Stimulated activated CD4-positive, alpha-beta T cell treated with anti-CD3 and anti-CD28 coated beads, Interleukin-4, amount 100 ng/mL, for 1 hour (primary cell): ENCODE data around the gene SIDT2.
"Not testable (repeated sequence)": the region's sequence is repeated elsewhere in the genome, so short reads cannot be mapped to it uniquely, and the experiment has no call there.

ENCODE experiments used
- DNase-seq: peaks from one replicate; pipeline ENCODE4 v3.0.0-alpha.2; 2020

Gene SIDT2

GRCh38 chr11:117205211-117205818 lies 26.8 kb downstream of the SIDT2 start:
- DNase-seq, result no peak

- DNase-seq, result not testable (repeated sequence)
These were observed 27.6 kb downstream of the SIDT2 start for GRCh38 chr11:117206111-117206510.

- not testable (repeated sequence) for DNase-seq
These were observed 28.3 kb downstream of the SIDT2 start for GRCh38 chr11:117206859-117207258.

GRCh38 chr11:117207481-117207880 lies 28.9 kb downstream of the SIDT2 start:
- DNase-seq, result not testable (repeated sequence)

- not testable (repeated sequence) for DNase-seq
These were observed 30.2 kb downstream of the SIDT2 start for GRCh38 chr11:117208710-117209109.

- DNase-seq, result not testable (repeated sequence)
These were observed 31.0 kb downstream of the SIDT2 start for GRCh38 chr11:117209351-117210125.

GRCh38 chr11:117210620-117211019 lies 32.1 kb downstream of the SIDT2 start:
- no peak for DNase-seq

- DNase-seq, result no peak
These were observed 34.3 kb downstream of the SIDT2 start for GRCh38 chr11:117212697-117213355.

GRCh38 chr11:117214404-117215110 lies 36.0 kb downstream of the SIDT2 start:
- DNase-seq, result no peak

- no peak for DNase-seq
These were observed 38.9 kb downstream of the SIDT2 start for GRCh38 chr11:117217141-117218084.

- no peak for DNase-seq
These were observed 39.8 kb downstream of the SIDT2 start for GRCh38 chr11:117218133-117218915.

- no peak for DNase-seq
These were observed 40.5 kb downstream of the SIDT2 start for GRCh38 chr11:117219001-117219400.

- no peak for DNase-seq
These were observed 40.9 kb downstream of the SIDT2 start for GRCh38 chr11:117219455-117219854.

- no peak for DNase-seq
These were observed 41.5 kb downstream of the SIDT2 start for GRCh38 chr11:117219995-117220394.

- DNase-seq, result no peak
These were observed 42.0 kb downstream of the SIDT2 start for GRCh38 chr11:117220568-117220967.

- no peak for DNase-seq
These were observed 42.6 kb downstream of the SIDT2 start for GRCh38 chr11:117220999-117221774.

GRCh38 chr11:117221775-117222517 lies 43.4 kb downstream of the SIDT2 start:
- no peak for DNase-seq

- no peak for DNase-seq
These were observed 44.6 kb downstream of the SIDT2 start for GRCh38 chr11:117222991-117223740.
